BE2C (cell line): ENCODE data around the gene NUP43.

Experiments used
- DNase-seq: peaks from one replicate; pipeline ENCODE4 v3.0.0-alpha.2; 2020
- H3K27me3 ChIP-seq: fragments of 250-450 bp; sonication (Bioruptor Pico); 2 replicates; pipeline ENCODE4 v1.5.1; 2020; ENCODE audit warnings: mild to moderate bottlenecking
- H3K36me3 ChIP-seq: fragments of 250-450 bp; sonication (Bioruptor Pico); 2 replicates; pipeline ENCODE4 v1.5.1; 2020; ENCODE audit warnings: mild to moderate bottlenecking
- H3K4me1 ChIP-seq: fragments of 250-450 bp; sonication (Bioruptor Pico); 2 replicates; pipeline ENCODE4 v1.5.1; 2020
- H3K4me3 ChIP-seq: 2 replicates; pipeline ENCODE4 v1.5.1; 2011; ENCODE audit warnings: low read depth, low read length
- H3K9me3 ChIP-seq: fragments of 250-450 bp; sonication (Bioruptor Pico); 2 replicates; pipeline ENCODE4 v1.5.1; 2020
- TF ChIP-seq, protein P1 (sequence below): IDR thresholded peaks from 2 replicates; pipeline ENCODE4 v1.5.1; 2012; ENCODE audit warnings: mild to moderate bottlenecking, low read depth, low read length

Gene NUP43

DNA sequence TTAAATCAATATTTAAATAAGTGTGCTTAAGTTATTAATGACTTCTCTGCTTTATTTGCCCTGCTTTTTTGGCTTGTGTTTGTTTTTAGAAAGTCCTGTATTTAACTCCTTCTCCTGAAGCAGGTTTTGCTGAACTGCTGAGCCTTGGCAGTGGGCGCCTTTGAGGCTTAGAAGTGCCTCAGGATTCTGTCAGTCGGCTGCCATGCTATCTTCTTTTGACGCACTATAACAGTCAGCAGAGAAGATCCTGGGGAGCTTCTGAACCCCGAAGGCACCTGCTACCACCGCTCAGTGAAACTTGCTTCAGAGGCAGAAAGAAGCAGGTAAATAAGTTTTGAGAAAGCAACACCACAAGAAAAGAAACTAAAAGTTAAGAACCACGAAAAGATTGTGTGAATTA lies 25.6 kb upstream of the NUP43 start:
- Histone ChIP-seq H3K36me3 (peaks cover 41% of the 10 kb centered on the region), H3K27me3 (no peaks in the 10 kb centered on the region)

DNA sequence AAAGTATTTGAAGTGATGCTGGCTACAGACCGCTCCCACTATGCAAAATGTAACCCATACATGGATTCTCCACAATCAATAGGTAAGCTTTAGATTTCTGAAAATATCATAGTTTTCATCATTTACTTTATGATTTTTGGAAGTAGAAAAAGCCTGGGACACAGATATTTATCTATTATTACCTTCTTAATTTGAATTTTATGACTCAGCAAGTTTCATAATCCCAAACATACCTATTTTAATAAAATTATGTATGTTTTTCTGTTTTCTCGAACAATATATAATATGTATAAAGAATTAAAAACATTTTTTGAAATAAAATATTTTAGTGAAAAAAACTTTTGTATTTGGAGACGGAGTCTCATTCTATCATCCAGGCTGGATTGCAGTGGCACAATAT lies 24.9 kb upstream of the NUP43 start:
- Histone ChIP-seq H3K36me3 (peaks cover 43% of the 10 kb centered on the region), H3K27me3 (no peaks in the 10 kb centered on the region), H3K9me3 (no peaks in the 10 kb centered on the region), H3K4me3 (no peak overlapping the region), H3K4me1 (no peaks in the 10 kb centered on the region)
- no peak for DNase-seq
- TF ChIP-seq, protein P1, sequence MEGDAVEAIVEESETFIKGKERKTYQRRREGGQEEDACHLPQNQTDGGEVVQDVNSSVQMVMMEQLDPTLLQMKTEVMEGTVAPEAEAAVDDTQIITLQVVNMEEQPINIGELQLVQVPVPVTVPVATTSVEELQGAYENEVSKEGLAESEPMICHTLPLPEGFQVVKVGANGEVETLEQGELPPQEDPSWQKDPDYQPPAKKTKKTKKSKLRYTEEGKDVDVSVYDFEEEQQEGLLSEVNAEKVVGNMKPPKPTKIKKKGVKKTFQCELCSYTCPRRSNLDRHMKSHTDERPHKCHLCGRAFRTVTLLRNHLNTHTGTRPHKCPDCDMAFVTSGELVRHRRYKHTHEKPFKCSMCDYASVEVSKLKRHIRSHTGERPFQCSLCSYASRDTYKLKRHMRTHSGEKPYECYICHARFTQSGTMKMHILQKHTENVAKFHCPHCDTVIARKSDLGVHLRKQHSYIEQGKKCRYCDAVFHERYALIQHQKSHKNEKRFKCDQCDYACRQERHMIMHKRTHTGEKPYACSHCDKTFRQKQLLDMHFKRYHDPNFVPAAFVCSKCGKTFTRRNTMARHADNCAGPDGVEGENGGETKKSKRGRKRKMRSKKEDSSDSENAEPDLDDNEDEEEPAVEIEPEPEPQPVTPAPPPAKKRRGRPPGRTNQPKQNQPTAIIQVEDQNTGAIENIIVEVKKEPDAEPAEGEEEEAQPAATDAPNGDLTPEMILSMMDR: no peak

More for the DNA sequence above, 25.6 kb upstream of the NUP43 start:
- no peaks in the 10 kb centered on the region for H3K4me1 ChIP-seq
- no peak overlapping the region for H3K4me3 ChIP-seq
- no peaks in the 10 kb centered on the region for H3K9me3 ChIP-seq
- TF ChIP-seq, protein P1: no peak
- no peak for DNase-seq

DNA sequence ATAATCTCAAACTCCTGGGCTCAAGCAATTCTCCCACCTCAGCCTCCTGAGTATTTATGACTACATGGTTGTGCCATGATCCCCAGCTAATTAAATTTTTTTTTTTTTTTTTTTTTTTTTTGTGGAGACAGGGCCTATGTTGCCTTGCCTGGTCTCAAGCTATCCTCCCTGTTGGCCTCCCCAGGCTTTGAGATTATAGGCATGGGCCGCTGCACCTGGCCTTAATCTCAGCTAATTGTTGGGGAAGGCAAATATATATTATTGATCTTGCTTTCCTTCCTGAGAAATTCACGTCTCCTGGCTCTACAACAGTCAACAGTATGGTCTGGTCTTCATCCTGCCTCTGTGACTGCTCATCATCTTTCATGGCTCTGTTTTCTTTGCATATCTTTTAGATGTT lies 23.3 kb upstream of the NUP43 start:
- TF ChIP-seq, protein P1: no peak
- Histone ChIP-seq H3K27me3 (no peaks in the 10 kb centered on the region), H3K4me1 (no peaks in the 10 kb centered on the region), H3K4me3 (no peak overlapping the region), H3K9me3 (no peaks in the 10 kb centered on the region), H3K36me3 (peaks cover 43% of the 10 kb centered on the region)
- no peak for DNase-seq

DNA sequence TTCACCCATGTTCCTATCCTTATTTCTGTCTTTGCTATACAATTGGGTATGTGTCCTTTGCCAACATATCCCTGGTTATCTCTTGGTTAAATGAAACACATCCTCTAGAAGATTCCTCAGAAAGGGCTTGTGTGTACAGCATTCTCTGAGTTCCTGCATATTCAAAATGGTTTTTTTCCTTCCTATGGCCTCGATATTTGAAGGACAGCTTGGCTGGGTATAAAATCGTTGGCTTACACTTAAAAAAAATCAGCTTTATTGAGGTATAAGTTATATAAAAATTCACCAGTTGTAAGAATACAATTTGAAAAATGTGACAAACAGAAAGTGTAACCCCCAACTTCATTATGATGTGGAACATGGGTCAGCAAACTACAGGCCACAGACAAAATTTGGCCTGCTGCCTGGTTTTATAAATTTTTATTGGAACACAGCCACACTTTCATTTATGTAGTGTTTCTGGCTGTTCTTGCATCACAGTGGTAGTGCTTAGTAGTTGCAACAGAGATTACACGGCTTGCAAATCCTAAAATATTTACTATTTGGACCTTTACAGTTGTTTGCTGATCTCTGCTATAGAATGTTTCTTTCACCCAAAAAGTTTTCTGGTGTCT lies 19.9 kb upstream of the NUP43 start:
- Histone ChIP-seq H3K4me3 (no peak overlapping the region), H3K27me3 (no peaks in the 10 kb centered on the region), H3K36me3 (peaks cover 22% of the 10 kb centered on the region), H3K9me3 (no peaks in the 10 kb centered on the region), H3K4me1 (no peaks in the 10 kb centered on the region)
- TF ChIP-seq, protein P1: no peak
- no peak for DNase-seq

DNA sequence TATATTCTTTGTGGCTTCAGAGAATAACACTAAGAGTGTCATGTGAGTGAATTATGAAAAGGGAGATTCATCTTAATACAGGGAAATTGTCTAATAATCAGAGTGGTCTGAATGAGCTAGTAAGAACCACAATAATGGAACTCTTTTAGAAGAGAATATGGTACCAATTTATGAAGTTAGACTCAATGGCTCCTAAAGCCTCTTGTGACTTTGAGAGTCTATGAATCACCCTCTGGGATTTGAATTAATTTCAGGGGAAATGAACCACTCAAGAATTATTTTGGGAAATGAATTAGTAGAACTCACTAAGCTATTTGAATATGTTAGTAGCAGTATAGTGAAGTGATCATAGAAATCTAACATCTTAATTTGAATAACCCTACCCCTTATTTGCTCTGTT lies 17.5 kb upstream of the NUP43 start:
- H3K36me3 ChIP-seq: peaks cover 26% of the 10 kb centered on the region

DNA sequence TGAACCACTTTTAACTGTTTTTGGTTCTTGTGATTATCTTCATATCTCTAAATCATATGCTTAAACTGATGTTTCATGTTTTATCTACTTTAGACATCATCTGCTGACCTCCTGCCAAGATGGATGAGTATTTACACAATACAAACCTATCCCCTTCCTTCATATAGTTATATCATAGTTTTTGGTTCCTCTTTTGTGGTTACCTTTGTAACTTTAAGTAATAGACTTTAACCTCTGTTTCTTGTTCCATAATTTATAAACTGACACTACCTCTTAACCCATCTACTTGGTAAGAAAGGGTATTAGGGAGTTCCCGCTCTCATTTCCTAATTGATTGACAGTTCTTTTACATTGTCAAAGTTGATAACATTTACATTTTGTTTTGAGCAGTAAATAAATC lies 15.1 kb upstream of the NUP43 start:
- H3K4me1 ChIP-seq: no peaks in the 10 kb centered on the region
- DNase-seq: no peak
- TF ChIP-seq, protein P1: no peak
- H3K36me3 ChIP-seq: peaks cover 14% of the 10 kb centered on the region
- no peak overlapping the region for H3K4me3 ChIP-seq
- H3K27me3 ChIP-seq: no peaks in the 10 kb centered on the region
- no peaks in the 10 kb centered on the region for H3K9me3 ChIP-seq

More for the DNA sequence above, 17.5 kb upstream of the NUP43 start:
- no peaks in the 10 kb centered on the region for H3K9me3 ChIP-seq
- H3K27me3 ChIP-seq: no peaks in the 10 kb centered on the region
- DNase-seq: no peak
- TF ChIP-seq, protein P1: no peak
- no peaks in the 10 kb centered on the region for H3K4me1 ChIP-seq
- H3K4me3 ChIP-seq: no peak overlapping the region
